ENCODE measurements around the gene C19orf25.

C19orf25 gene

DNA sequence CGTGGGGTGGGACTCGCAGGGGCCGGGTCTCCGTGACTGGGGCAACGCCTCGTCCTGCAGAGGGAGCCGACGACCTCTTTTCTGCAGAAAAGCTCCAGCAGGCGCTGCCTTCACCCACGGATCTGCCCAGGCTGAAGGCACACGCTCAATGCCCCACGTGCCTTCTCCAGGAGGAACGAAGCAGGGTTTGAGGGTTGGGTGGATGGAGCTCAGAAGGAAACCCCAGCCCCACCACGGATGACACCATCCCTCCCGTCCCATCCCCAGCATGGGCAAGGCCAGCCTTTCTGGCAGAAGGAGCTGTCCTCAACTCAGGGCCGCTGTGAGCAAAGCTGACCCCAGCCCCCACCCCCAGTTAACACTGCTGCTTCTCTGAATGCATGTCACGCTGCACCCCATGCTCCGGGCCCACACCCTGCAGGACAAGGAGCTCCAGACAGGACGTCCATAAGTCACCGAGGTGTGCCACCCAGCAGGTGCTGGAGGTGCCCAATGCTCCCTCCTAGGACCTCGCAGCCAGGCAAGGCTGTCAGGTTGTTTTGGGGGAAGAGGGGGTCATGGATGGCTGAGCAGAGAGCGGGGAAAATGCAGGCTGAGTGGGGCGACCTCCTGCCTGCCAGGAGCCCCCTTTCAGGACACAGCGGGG, 7.4 kb downstream of the C19orf25 start:
- no peak overlapping the region for H3K4me3 ChIP-seq (replicated peaks; ENCODE audit: low read depth, low read length)

DNA sequence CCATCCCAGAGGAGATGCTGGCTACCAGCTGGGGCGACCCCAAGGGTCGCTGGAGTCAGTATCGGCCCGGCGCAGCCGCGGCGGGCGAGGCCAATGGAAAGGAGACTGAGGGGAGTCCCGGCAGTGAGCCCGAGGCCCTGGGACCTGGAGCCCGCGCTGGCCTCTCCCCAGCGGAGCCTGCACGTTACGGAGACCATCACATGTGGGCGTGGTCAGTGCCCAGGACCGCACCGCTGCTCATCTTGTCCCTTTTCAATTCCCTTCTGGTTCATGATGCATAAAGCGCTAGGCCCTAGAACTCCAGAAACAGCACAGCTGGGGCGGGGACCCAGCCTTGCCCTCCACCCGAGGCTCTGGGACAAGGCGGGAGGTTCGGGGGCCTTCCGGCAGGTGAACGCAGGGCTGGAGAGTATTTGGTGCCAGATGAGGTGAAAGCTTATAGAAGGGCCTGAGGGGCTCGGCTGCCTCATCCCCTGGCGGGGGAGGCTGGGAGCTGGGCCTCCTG, 8.0 kb downstream of the C19orf25 start:
- no peak for DNase-seq (ENCODE audit: extremely low read depth, low read depth)
- no peak overlapping the region for H3K4me3 ChIP-seq (replicated peaks; ENCODE audit: low read depth, low read length)
- TF ChIP-seq, protein P1, sequence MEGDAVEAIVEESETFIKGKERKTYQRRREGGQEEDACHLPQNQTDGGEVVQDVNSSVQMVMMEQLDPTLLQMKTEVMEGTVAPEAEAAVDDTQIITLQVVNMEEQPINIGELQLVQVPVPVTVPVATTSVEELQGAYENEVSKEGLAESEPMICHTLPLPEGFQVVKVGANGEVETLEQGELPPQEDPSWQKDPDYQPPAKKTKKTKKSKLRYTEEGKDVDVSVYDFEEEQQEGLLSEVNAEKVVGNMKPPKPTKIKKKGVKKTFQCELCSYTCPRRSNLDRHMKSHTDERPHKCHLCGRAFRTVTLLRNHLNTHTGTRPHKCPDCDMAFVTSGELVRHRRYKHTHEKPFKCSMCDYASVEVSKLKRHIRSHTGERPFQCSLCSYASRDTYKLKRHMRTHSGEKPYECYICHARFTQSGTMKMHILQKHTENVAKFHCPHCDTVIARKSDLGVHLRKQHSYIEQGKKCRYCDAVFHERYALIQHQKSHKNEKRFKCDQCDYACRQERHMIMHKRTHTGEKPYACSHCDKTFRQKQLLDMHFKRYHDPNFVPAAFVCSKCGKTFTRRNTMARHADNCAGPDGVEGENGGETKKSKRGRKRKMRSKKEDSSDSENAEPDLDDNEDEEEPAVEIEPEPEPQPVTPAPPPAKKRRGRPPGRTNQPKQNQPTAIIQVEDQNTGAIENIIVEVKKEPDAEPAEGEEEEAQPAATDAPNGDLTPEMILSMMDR (IDR thresholded peaks at IDR 0.05; ENCODE audit: low read depth, low read length, missing control alignments), result no peak

More for the DNA sequence above, 7.4 kb downstream of the C19orf25 start:
- DNase-seq (ENCODE audit: extremely low read depth, low read depth), result no peak
- TF ChIP-seq, protein P1 (IDR thresholded peaks at IDR 0.05; ENCODE audit: low read depth, low read length, missing control alignments), result peak; percentile 21

DNA sequence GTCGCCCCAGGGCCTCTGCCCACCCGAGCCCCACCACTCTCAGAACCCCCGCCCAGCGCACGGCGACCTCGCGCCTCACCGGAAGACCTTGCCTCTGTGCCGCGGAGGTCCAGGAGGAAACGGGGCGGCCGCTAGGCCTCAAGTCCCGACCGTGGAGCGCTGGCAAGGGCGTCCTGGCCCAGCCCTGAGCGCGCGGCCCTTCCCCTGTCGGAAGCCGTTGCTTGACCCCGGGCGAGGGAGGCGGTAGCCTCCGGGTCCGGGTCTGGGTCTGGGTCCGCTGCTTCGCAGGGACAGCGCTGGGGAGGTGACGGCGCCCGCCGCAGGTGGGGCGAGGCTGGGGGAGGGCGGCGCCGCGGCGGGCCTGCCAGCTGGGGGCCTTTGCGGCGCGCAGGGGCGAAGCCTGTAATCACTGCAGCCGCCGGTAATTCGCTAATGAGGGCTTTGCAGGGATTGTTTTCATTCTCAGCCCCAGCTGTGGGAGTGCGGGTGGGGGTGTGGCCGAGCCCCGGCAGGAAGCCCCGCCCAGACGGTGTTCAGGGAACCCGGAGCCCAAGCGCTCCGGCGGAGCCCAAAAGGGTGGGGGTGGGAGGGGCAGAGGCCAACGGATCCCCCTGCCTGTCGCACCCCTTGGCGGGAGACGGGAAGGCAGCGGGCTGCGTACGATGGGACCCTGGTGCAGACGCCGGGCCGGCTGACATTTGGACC, 8.6 kb downstream of the C19orf25 start:
- H3K4me3 ChIP-seq (replicated peaks; ENCODE audit: low read depth, low read length), result no peak overlapping the region
- TF ChIP-seq, protein P1 (IDR thresholded peaks at IDR 0.05; ENCODE audit: low read depth, low read length, missing control alignments), result no peak
- DNase-seq (ENCODE audit: extremely low read depth, low read depth), result no peak

DNA sequence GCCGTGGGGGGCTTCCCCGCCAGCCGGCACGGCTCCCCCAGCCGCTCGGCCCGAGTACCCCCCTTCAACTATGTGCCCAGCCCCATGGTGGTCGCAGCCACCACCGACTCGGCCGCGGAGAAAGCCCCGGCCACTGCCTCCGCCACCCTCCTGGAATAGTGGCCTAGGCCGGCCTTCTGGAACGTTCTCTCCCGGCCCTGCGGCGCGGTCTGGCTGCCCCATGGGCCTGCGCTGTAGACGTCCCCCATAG, 9.0 kb downstream of the C19orf25 start:
- TF ChIP-seq, protein P1 (IDR thresholded peaks at IDR 0.05; ENCODE audit: low read depth, low read length, missing control alignments), result no peak
- no peak overlapping the region for H3K4me3 ChIP-seq (replicated peaks; ENCODE audit: low read depth, low read length)
- DNase-seq (ENCODE audit: extremely low read depth, low read depth), result no peak

DNA sequence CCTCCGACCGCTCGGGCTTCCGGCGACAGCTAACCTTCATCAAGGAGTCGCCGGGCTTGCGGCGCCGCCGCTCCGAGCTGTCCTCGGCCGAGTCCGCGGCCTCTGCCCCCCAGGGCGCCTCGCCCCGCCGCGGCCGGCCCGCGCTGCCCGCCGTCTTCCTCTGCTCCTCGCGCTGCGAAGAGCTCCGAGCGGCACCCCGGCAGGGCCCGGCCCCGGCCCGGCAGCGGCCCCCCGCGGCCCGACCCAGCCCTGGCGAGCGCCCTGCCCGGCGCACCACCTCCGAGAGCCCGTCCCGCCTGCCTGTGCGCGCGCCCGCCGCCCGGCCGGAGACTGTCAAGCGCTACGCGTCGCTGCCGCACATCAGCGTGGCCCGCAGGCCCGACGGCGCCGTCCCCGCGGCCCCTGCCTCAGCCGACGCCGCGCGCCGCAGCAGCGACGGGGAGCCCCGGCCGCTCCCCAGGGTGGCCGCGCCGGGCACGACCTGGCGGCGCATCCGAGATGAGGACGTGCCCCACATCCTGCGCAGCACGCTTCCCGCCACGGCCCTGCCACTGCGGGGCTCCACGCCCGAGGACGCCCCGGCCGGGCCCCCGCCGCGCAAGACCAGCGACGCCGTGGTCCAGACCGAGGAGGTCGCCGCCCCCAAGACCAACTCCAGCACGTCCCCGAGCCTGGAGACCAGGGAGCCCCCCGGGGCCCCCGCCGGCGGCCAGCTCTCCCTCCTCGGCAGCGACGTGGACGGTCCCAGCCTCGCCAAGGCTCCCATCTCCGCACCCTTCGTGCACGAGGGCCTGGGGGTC, 9.6 kb downstream of the C19orf25 start:
- DNase-seq (ENCODE audit: extremely low read depth, low read depth), result no peak
- H3K4me3 ChIP-seq (replicated peaks; ENCODE audit: low read depth, low read length), result no peak overlapping the region
- TF ChIP-seq, protein P1 (IDR thresholded peaks at IDR 0.05; ENCODE audit: low read depth, low read length, missing control alignments), result no peak

DNA sequence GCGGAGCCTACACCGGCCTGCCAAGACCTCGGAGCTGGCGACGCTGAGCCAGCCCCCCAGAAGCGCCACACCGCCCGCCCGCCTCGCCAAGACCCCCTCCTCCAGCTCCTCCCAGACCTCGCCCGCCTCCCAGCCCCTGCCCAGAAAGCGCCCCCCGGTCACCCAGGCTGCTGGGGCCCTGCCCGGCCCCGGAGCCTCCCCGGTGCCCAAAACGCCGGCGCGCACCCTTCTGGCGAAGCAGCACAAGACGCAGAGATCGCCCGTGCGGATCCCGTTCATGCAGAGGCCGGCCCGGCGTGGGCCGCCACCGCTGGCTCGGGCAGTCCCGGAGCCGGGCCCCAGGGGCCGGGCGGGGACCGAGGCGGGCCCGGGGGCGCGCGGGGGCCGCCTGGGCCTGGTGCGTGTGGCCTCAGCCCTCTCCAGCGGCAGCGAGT, 10.2 kb downstream of the C19orf25 start:
- no peak overlapping the region for H3K4me3 ChIP-seq (replicated peaks; ENCODE audit: low read depth, low read length)
- TF ChIP-seq, protein P1 (IDR thresholded peaks at IDR 0.05; ENCODE audit: low read depth, low read length, missing control alignments), result no peak
- no peak for DNase-seq (ENCODE audit: extremely low read depth, low read depth)
